HG03432 (cell line): ENCODE data around the gene EPS8L1.
"Not testable (repeated sequence)": the region's sequence is repeated elsewhere in the genome, so short reads cannot be mapped to it uniquely, and the experiment has no call there.

Experiments used
- ATAC-seq: cut with Tn5 transposase; IDR thresholded peaks from one replicate; pipeline ENCODE4 v1.9.1; 2021; ENCODE audit warnings: mild to moderate bottlenecking, moderate library complexity; ENCODE audit not compliant: unreplicated experiment

Gene EPS8L1

DNA sequence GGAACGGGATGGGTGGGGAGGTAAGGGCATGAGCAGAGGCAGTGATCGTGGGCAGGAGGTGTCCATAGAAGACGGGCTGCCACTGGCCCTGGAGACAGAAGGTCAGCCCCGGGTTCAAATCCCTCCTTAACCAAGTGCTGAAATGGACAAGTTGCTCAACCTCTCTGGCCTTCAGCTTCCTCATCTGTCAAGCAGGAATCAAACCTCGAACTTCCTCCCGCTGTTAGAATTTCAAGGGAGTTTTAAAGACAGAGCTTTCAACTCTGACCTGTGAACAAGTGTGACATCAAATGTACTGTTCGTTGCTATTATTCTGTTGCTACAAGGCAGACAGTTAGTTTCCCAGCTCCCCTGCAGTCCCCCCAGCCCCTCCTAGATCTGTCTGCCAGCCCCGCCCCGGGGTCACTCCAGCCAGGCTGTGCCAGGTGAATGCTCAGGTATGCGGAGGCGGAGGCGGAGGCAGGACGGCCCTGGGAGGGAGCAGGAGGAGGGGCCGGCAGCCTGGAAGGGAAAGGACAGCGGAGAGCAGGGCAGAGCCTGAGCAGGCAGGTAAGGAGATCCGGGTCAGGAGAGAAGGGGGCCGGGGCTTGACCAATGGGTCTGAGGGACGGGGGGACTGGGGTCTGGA lies at the start of gene EPS8L1:
Gene EPS8L1 (plus strand): TSS at position 499 of the 628 bp plus-strand sequence. CDS start 576 bp downstream, outside the sequence.
- ATAC-seq: no peak

DNA sequence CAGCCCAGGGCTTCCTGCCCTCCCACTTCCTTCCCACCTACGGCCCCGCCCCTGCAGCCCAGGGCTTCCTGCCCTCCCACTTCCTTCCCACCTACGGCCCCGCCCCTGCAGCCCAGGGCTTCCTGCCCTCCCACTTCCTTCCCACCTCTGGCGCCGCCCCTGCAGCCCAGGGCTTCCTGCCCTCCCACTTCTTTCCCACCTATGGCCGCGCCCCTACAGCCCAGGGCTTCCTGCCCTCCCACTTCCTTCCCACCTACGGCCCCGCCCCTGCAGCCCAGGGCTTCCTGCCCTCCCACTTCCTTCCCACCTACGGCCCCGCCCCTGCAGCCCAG lies 48.6 kb upstream of the EPS8L1 start:
- ATAC-seq: not testable (repeated sequence)

- no peak for ATAC-seq
These were observed 48.0 kb upstream of the EPS8L1 start for GRCh38 chr19:55027472-55028337.

DNA sequence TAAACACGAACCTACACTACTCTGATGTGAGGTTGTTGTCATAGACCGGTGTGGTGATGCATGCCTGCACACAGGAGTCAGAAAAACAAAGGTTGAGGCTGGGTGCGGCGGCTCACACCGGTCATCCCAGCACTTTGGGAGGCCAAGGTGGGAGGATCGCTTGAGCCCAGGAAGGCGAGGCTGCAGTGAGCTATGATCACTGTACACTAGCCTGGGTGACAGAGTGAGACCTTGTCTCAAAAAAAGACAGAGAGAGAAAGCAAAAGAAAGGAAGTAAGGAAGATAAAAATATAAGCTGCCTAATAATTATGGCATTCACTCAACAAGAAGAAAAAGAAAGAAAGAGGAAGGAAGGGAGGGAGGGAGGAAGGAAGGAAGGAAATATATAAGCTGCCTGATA lies 46.9 kb upstream of the EPS8L1 start:
- ATAC-seq: no peak

DNA sequence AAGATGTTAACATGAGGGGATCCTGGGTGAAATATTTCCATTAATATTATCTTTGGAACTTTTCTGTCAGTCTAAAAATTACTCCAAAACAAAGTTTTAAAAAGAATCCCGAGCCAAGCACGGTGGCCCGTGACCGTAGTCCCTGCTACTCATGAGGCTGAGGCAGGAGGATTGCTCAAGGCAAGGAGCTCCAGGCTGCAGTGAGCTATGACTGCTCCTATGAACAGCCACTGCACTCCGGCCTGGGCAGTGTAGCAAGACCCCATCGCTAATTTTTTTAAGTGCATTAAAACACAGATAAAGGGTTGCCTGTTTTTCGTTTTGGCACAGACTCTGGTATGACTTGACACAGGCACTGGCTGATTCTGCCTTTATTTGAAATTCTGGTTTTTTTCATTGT lies 44.5 kb upstream of the EPS8L1 start:
- ATAC-seq: no peak

GRCh38 chr19:55032170-55032800 lies 43.4 kb upstream of the EPS8L1 start:
- no peak for ATAC-seq

GRCh38 chr19:55032976-55033643 lies 42.6 kb upstream of the EPS8L1 start:
- not testable (repeated sequence) for ATAC-seq

DNA sequence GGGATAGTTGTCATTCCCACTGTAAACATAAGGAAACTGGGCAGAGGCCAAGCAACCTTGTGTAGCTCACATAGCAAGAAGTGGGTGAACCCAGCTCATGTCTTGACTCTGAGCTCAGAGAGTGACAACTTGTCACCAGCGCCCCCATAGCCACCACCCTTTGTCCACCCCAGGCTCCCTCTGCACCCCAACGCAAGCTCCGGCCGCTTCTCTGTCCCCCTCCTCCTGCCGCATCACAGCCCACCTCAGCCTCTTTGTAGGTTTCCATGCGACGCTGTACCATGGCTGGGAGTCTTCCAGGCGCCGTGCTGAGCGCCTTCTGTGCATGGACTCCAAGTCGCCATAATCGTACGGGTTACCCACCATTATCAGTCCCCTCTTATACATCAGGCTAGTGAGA lies 40.9 kb upstream of the EPS8L1 start:
- ATAC-seq: no peak

DNA sequence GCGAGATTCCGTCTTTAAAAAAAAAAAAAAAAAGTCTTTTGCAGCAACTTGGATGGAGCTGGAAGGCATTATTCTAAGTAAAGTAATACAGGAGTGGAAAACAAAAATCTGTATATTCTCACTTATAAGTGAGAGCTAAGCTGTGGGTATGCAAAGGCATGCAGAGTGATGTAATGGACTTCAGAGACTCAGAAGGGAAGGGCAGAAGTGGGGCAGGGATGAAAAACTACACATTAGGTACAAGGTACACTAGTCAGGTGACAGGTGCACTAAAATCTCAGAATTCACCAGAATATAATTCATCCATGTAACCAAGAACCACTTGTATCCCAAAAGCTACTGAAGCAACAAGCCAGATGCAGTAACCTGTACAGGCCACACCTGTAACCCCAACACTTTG lies 39.6 kb upstream of the EPS8L1 start:
- no peak for ATAC-seq

- not testable (repeated sequence) for ATAC-seq
These were observed 38.1 kb upstream of the EPS8L1 start for GRCh38 chr19:55037603-55038002.

- ATAC-seq: not testable (repeated sequence)
These were observed 35.0 kb upstream of the EPS8L1 start for GRCh38 chr19:55040654-55041053.

GRCh38 chr19:55041244-55041626 lies 34.4 kb upstream of the EPS8L1 start:
- no peak for ATAC-seq

DNA sequence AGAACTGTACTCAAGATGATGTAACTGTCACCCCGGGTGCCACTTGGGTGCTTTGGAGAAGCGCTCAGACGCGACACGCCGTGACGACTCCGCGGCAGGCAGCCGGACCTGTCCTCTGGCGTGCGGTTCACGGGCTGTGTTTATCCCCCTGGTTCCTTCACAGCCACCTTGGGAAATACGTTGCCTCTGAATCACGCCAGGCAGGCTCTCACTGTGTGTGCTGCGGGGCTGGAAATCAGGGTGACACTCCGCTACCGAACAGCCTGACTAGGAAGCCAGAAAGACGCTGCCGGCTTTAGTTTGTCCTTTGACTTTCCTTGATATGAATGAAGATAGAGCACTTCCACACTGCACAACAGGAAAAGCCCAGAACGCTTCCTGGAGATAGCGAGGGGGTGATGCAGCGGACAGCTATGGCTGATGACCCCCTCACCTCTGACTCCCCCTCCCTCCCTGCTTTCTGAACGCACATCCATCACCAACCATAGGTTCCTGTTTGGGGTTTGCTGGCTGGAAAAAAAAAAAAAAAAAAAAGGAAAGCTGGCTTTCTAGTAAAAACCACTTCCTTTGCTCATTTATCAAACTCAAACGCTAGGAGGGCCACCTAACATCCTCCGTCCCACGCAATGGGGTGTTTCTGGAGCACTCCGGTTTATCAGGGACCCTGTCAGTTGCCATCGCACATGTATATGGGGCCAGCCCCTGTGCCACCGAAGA lies 33.9 kb upstream of the EPS8L1 start:
- no peak for ATAC-seq

DNA sequence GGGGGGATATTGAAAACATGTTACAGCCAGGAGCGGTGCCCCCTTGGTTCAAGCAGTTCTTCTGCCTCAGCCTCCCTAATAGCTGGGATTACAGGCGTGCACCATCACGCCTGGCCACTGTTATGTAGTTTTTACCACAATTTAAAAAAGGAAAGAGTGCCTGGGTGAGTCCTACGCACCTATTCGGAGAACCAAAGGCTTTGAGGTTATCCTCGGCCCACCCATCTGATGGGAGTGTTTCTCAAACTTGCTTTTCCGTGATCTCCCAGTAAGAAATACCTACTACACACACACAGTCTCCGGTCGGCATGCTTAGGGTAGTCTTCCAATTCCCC lies 33.4 kb upstream of the EPS8L1 start:
- no peak for ATAC-seq

DNA sequence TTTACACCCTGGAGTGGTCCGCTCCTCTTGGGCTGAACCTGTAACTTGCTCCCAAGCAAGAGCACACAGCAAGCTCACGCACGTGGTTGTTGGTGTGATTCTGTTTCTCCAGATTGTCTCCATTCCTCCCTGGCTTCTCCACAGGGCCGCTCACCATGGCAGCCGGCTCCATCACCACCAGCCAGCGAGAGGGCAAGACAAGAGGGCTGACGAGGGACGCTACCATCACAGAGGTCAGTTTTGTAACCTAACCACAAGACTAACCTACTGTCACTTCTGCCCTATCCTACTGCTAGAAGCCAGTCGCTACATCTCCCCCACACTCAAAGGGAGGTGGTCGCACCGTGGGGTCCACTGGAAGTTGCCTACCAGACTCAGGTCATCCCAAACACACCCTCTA lies 33.0 kb upstream of the EPS8L1 start:
- ATAC-seq: no peak

- no peak for ATAC-seq
These were observed 31.4 kb upstream of the EPS8L1 start for GRCh38 chr19:55044286-55044685.

GRCh38 chr19:55044771-55045716 lies 30.6 kb upstream of the EPS8L1 start:
- no peak for ATAC-seq

DNA sequence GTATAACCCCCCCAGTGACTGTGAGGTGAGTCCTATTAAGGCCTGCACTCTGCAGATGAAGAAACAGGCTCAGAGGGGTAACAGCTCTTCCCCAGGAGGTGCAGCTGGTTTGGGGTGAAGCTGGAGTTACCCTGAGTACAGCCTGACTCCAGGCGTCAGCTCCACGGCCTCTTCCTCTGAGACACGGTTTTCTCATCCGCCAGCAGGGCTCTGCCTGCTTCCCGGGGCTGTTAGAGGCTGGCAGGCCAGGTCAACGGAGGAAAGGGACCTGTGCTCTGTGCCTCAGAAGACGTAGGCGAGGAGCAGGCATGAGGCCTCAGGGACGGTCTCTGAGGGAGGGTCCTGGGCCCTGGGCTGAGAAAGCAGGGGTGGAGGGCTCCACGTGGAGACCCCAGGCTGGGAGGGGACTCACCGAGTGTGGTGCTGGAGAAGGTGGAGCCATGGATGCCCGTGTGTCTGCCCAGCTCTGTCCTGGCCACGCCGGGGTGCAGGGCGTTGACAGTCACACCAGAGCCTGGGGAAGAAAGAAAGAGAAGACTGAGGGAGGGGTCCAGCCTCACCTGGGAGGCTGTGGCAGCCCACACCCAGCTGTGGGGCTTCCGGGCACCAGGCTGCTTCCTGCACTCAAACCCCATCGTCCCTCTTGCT lies 28.6 kb upstream of the EPS8L1 start:
- ATAC-seq: no peak

- ATAC-seq: no peak
These were observed 27.7 kb upstream of the EPS8L1 start for GRCh38 chr19:55047951-55048350.
